WI38 (cell line): ENCODE data around the gene C1orf52.
"Not testable (repeated sequence)": the region's sequence is repeated elsewhere in the genome, so short reads cannot be mapped to it uniquely, and the experiment has no call there.

Experiments used
- H3K4me3 ChIP-seq: 2 replicates; pipeline ENCODE4 v1.5.1; 2011; ENCODE audit warnings: low read depth, mild to moderate bottlenecking, control low read depth, low read length
- CTCF ChIP-seq: IDR thresholded peaks from 2 replicates; pipeline ENCODE4 v1.5.1; 2012; ENCODE audit warnings: low read depth, mild to moderate bottlenecking, control low read depth, low read length

Gene C1orf52

GRCh38 chr1:85268801-85269585, 9.5 kb upstream of the C1orf52 start:
- no peak for TF ChIP-seq CTCF
- no peak overlapping the region for H3K4me3 ChIP-seq

- H3K4me3 ChIP-seq: no peak overlapping the region
- TF ChIP-seq CTCF: no peak
Measured at GRCh38 chr1:85267313-85267712, 7.9 kb upstream of the C1orf52 start.

GRCh38 chr1:85264150-85264549, 4.7 kb upstream of the C1orf52 start:
- TF ChIP-seq CTCF: no peak
- H3K4me3 ChIP-seq: no peak overlapping the region

- TF ChIP-seq CTCF: no peak
- H3K4me3 ChIP-seq: no peak overlapping the region
Measured at GRCh38 chr1:85262985-85263384, 3.5 kb upstream of the C1orf52 start.

GRCh38 chr1:85259912-85260274, 431 bp upstream of the C1orf52 start:
- TF ChIP-seq CTCF: no peak
- H3K4me3 ChIP-seq: peak overlapping the region; percentile 88

- peak overlapping the region; percentile 88 for H3K4me3 ChIP-seq
- TF ChIP-seq CTCF: no peak
Measured at GRCh38 chr1:85258536-85259117, 835 bp downstream of the C1orf52 start.

GRCh38 chr1:85249042-85249441, 10.4 kb downstream of the C1orf52 start:
- H3K4me3 ChIP-seq: not testable (repeated sequence)
